Measurements from ENCODE around the gene KLHL42. TPM values are rescaled to one million over a fixed set of nuclear protein-coding genes. Genes with fewer than 3 reads are reported as not detected.

KLHL42 gene
- total and polyA plus RNA-seq, 4 donors: 7.5 to 32.5 (median 15.3) TPM

DNA sequence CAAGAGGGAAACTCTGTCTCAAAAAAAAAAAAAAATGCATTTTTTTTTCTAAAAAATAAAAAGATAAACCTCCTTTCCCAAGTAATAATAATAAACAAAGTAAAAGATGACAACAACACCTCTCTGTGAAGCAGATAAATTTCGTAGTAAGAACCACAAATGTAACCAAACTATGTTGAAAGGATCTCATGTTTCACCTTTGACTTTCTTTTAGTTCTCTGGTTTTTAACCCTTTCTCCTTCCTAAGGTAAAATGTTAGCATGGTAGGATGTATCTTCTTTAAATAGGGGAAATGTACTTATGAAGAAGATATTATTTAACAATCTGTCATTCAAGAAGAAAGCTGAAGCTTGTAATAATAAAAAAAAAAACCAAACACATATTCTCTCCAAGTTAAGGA is 1.8 kb upstream of the KLHL42 start:
- Histone ChIP-seq H3K9ac (ENCODE audit: insufficient read depth in 1 of 2, low read length in 2 of 2) (no peak overlapping the region), H3K36me3 (ENCODE audit: control insufficient read depth in 4 of 4, insufficient read depth in 4 of 4, low read length in 4 of 4) (no peaks in the 10 kb centered on the region), H3K27me3 (ENCODE audit: control insufficient read depth in 3 of 3, insufficient read depth in 3 of 3, low read length in 2 of 3) (no peaks in the 10 kb centered on the region), H3K9me3 (ENCODE audit: control insufficient read depth in 4 of 4, insufficient read depth in 3 of 4, low read length in 3 of 4) (no peaks in the 10 kb centered on the region), H3K4me3 (no peak overlapping the region), H3K4me1 (ENCODE audit: control insufficient read depth in 5 of 5, insufficient read depth in 5 of 5, low read length in 5 of 5) (peaks cover 5 to 32% (median 9%) of the 10 kb centered on the region in 5 donors), H3K27ac (ENCODE audit: low read depth in 1 of 2, low read length in 1 of 2) (no peak overlapping the region)
- DNase-seq: no peak
- no peak for ATAC-seq (ENCODE audit: insufficient read depth, low FRiP score)
- TF ChIP-seq, protein P1, sequence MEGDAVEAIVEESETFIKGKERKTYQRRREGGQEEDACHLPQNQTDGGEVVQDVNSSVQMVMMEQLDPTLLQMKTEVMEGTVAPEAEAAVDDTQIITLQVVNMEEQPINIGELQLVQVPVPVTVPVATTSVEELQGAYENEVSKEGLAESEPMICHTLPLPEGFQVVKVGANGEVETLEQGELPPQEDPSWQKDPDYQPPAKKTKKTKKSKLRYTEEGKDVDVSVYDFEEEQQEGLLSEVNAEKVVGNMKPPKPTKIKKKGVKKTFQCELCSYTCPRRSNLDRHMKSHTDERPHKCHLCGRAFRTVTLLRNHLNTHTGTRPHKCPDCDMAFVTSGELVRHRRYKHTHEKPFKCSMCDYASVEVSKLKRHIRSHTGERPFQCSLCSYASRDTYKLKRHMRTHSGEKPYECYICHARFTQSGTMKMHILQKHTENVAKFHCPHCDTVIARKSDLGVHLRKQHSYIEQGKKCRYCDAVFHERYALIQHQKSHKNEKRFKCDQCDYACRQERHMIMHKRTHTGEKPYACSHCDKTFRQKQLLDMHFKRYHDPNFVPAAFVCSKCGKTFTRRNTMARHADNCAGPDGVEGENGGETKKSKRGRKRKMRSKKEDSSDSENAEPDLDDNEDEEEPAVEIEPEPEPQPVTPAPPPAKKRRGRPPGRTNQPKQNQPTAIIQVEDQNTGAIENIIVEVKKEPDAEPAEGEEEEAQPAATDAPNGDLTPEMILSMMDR (IDR thresholded peaks at IDR 0.05; ENCODE audit: control extremely low read depth, extremely low read depth): no peak
- WGBS, 2 donors: 34 to 40% methylated on average over 1 of the region's 1 CpG

DNA sequence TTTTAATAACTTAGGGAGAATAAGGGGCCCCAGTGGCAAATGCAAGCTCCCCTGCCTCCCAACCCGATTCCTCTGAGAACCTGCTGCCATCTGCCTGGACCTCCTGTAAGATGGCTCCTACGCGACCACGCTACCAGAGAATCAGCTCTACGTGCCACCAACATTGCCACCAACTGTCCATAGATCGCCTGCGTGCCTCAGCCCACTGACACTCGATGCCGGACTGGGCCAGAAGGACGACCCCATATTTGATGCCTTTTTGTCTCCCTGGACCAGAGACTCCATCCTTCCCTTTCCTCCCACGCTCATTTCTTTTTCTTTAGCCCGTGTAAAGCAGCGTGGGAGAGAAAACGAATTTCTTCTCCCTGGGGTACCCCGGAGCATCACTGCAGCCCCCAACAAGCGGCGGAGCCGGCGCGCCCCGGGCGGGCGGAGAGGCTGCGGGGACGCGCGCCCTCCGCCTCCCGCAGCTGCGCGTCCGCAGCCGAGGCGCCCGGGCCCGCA is 565 bp upstream of the KLHL42 start:
- peak overlapping the region; percentile 77 for H3K4me3 ChIP-seq
- DNase-seq: peak; percentile 46 to 66 (median 58)
- H3K27ac ChIP-seq (ENCODE audit: low read depth in 1 of 2, low read length in 1 of 2): peak overlapping the region; percentile 90 to 96
- H3K36me3 ChIP-seq (ENCODE audit: control insufficient read depth in 4 of 4, insufficient read depth in 4 of 4, low read length in 4 of 4): peaks cover 0 to 2% (median 0%) of the 10 kb centered on the region in 4 donors
- peak overlapping the region in 1 of 2 donors; percentile 85 for H3K9ac ChIP-seq (ENCODE audit: insufficient read depth in 1 of 2, low read length in 2 of 2)
- 4% methylated on average over 36 of the region's 36 CpGs for WGBS, 2 donors
- H3K9me3 ChIP-seq (ENCODE audit: control insufficient read depth in 4 of 4, insufficient read depth in 3 of 4, low read length in 3 of 4): no peaks in the 10 kb centered on the region
- ATAC-seq (ENCODE audit: insufficient read depth, low FRiP score): no peak
- no peaks in the 10 kb centered on the region for H3K27me3 ChIP-seq (ENCODE audit: control insufficient read depth in 3 of 3, insufficient read depth in 3 of 3, low read length in 2 of 3)
- peaks cover 5 to 33% (median 9%) of the 10 kb centered on the region in 5 donors for H3K4me1 ChIP-seq (ENCODE audit: control insufficient read depth in 5 of 5, insufficient read depth in 5 of 5, low read length in 5 of 5)
- TF ChIP-seq, protein P1 (IDR thresholded peaks at IDR 0.05; ENCODE audit: control extremely low read depth, extremely low read depth): no peak

DNA sequence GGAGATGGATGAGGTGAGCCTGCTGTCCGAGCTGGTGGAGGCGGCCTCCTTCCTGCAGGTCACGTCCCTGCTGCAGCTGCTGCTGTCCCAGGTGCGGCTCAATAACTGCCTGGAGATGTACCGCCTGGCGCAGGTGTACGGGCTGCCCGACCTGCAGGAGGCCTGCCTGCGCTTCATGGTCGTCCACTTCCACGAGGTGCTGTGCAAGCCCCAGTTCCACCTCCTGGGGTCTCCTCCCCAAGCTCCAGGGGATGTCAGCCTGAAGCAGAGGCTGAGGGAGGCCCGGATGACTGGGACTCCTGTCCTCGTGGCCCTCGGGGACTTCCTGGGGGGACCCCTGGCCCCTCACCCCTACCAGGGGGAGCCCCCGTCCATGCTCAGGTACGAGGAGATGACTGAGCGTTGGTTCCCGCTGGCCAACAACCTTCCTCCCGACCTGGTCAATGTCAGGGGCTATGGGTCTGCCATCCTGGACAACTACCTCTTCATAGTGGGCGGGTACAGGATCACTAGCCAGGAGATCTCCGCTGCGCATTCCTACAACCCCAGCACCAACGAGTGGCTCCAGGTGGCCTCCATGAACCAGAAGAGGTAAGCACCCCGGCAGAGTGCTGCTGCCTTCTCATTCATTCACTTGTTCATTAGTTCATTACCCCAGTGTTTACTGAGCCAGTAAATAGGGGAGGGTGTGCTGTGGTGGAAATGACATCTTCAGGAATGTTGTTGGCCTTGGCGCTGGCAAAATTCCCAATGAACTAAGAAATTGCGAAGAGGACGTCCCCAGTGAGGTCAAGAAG is 777 bp downstream of the KLHL42 start:
- Histone ChIP-seq H3K27me3 (ENCODE audit: control insufficient read depth in 3 of 3, insufficient read depth in 3 of 3, low read length in 2 of 3) (no peaks in the 10 kb centered on the region), H3K27ac (ENCODE audit: low read depth in 1 of 2, low read length in 1 of 2) (peak overlapping the region; percentile 90 to 96), H3K4me1 (ENCODE audit: control insufficient read depth in 5 of 5, insufficient read depth in 5 of 5, low read length in 5 of 5) (peaks cover 5 to 33% (median 9%) of the 10 kb centered on the region in 5 donors), H3K4me3 (peak overlapping the region; percentile 77), H3K36me3 (ENCODE audit: control insufficient read depth in 4 of 4, insufficient read depth in 4 of 4, low read length in 4 of 4) (peaks cover 0 to 5% (median 0%) of the 10 kb centered on the region in 4 donors), H3K9ac (ENCODE audit: insufficient read depth in 1 of 2, low read length in 2 of 2) (peak overlapping the region; percentile 66 to 68), H3K9me3 (ENCODE audit: control insufficient read depth in 4 of 4, insufficient read depth in 3 of 4, low read length in 3 of 4) (no peaks in the 10 kb centered on the region)
- peak; percentile 23 for ATAC-seq (ENCODE audit: insufficient read depth, low FRiP score)
- peak; percentile 58 to 78 (median 71) for DNase-seq
- TF ChIP-seq, protein P1 (IDR thresholded peaks at IDR 0.05; ENCODE audit: control extremely low read depth, extremely low read depth): no peak
- WGBS, 2 donors: 14 to 32% methylated on average over 20 to 27 of the region's 27 CpGs

Measured in lung (tissue), 12 donors.